Activated CD8-positive, alpha-beta T cell treated with anti-CD3 and anti-CD28 coated beads, Interleukin-2, amount 10 ng/mL, durations not matched to agents 7 days and 5 days (primary cell): ENCODE data around the gene CACNA2D3. TPM values are rescaled to one million over a fixed set of nuclear protein-coding genes. Genes with fewer than 3 reads are reported as not detected.

Experiments
- ATAC-seq: fragments of 150-1000 bp; cut with Tn5 transposase; one replicate; pipeline ENCODE4 v1.10.0; 2021; ENCODE audit warnings: moderate library complexity
- CTCF ChIA-PET: fragments of 350-600 bp; sonication (Branson Sonifier 250); formaldehyde crosslinking; loops from one replicate; lab custom pipeline; 2021; ENCODE audit warnings: antibody characterized with exemption; lab: Charles Lee
- POLR2A ChIA-PET: fragments of 350-600 bp; sonication (Branson Sonifier 250); formaldehyde crosslinking; loops from one replicate; lab custom pipeline; 2021; ENCODE audit warnings: antibody characterized with exemption; lab: Charles Lee
- DNase-seq: peaks from one replicate; pipeline ENCODE4 v3.0.0-alpha.2; 2020
- H3K27ac Mint-ChIP-seq: one replicate; pipeline ENCODE4 v1.8.0; 2021; ENCODE audit warnings: mild to moderate bottlenecking, mixed read lengths
- H3K27me3 Mint-ChIP-seq: one replicate; pipeline ENCODE4 v1.8.0; 2021; ENCODE audit warnings: low read depth, mixed read lengths
- H3K36me3 Mint-ChIP-seq: one replicate; pipeline ENCODE4 v1.8.0; 2021; ENCODE audit warnings: low read depth, mixed read lengths
- H3K4me1 Mint-ChIP-seq: one replicate; pipeline ENCODE4 v1.8.0; 2021; ENCODE audit warnings: low read depth, mixed read lengths
- H3K4me3 Mint-ChIP-seq: one replicate; pipeline ENCODE4 v1.8.0; 2021; ENCODE audit warnings: mild to moderate bottlenecking, mixed read lengths
- H3K9me3 Mint-ChIP-seq: one replicate; pipeline ENCODE4 v1.8.0; 2022; ENCODE audit warnings: mixed read lengths; ENCODE audit not compliant: insufficient read depth
- total RNA-seq, 2 experiments: library from RNA; stranded (reverse); gene quantifications; one replicate each; pipeline ENCODE4 v1.2.3, GENCODE V29; 2021

Gene CACNA2D3
- total RNA-seq, 2 experiments from 2014 or later: not detected

- Mint-ChIP-seq H3K9me3 (no peaks in the 10 kb centered on the region), H3K27me3 (no peaks in the 10 kb centered on the region), H3K4me1 (no peaks in the 10 kb centered on the region), H3K4me3 (no peak overlapping the region), H3K27ac (no peak overlapping the region), H3K36me3 (no peaks in the 10 kb centered on the region)
- ATAC-seq: no peak
- ChIA-PET CTCF (no interaction called here), POLR2A (no interaction called here)
- no peak for DNase-seq
Measured at GRCh38 chr3:54758461-54758860, 636.1 kb downstream of the CACNA2D3 start.

GRCh38 chr3:54759166-54759565 lies 636.8 kb downstream of the CACNA2D3 start:
- no peaks in the 10 kb centered on the region for H3K4me1 Mint-ChIP-seq
- H3K27ac Mint-ChIP-seq: no peak overlapping the region
- POLR2A ChIA-PET: no interaction called here
- no peaks in the 10 kb centered on the region for H3K9me3 Mint-ChIP-seq
- CTCF ChIA-PET: no interaction called here
- H3K27me3 Mint-ChIP-seq: no peaks in the 10 kb centered on the region
- H3K36me3 Mint-ChIP-seq: no peaks in the 10 kb centered on the region
- ATAC-seq (no peak), DNase-seq (no peak)
- H3K4me3 Mint-ChIP-seq: no peak overlapping the region

GRCh38 chr3:54760201-54760600 lies 637.8 kb downstream of the CACNA2D3 start:
- Mint-ChIP-seq H3K27ac (no peak overlapping the region), H3K27me3 (no peaks in the 10 kb centered on the region), H3K36me3 (no peaks in the 10 kb centered on the region), H3K9me3 (no peaks in the 10 kb centered on the region), H3K4me1 (no peaks in the 10 kb centered on the region), H3K4me3 (no peak overlapping the region)
- ChIA-PET POLR2A (no interaction called here), CTCF (no interaction called here)
- DNase-seq (no peak), ATAC-seq (no peak)

GRCh38 chr3:54761637-54762036 lies 639.3 kb downstream of the CACNA2D3 start:
- Mint-ChIP-seq H3K9me3 (no peaks in the 10 kb centered on the region), H3K4me1 (no peaks in the 10 kb centered on the region), H3K36me3 (no peaks in the 10 kb centered on the region), H3K27ac (no peak overlapping the region), H3K4me3 (no peak overlapping the region), H3K27me3 (no peaks in the 10 kb centered on the region)
- no peak for DNase-seq
- ATAC-seq: no peak
- CTCF ChIA-PET: no interaction called here
- POLR2A ChIA-PET: no interaction called here

- DNase-seq: no peak
- Mint-ChIP-seq H3K27me3 (no peaks in the 10 kb centered on the region), H3K9me3 (no peaks in the 10 kb centered on the region), H3K4me3 (no peak overlapping the region), H3K27ac (no peak overlapping the region), H3K36me3 (no peaks in the 10 kb centered on the region), H3K4me1 (no peaks in the 10 kb centered on the region)
- ATAC-seq: no peak
- ChIA-PET POLR2A (no interaction called here), CTCF (no interaction called here)
Measured at GRCh38 chr3:54764911-54765310, 642.6 kb downstream of the CACNA2D3 start.

- no peak overlapping the region for H3K4me3 Mint-ChIP-seq
- H3K27me3 Mint-ChIP-seq: no peaks in the 10 kb centered on the region
- H3K27ac Mint-ChIP-seq: no peak overlapping the region
- POLR2A ChIA-PET: no interaction called here
- CTCF ChIA-PET: no interaction called here
- no peaks in the 10 kb centered on the region for H3K4me1 Mint-ChIP-seq
- H3K9me3 Mint-ChIP-seq: no peaks in the 10 kb centered on the region
- ATAC-seq (no peak), DNase-seq (no peak)
- no peaks in the 10 kb centered on the region for H3K36me3 Mint-ChIP-seq
Measured at GRCh38 chr3:54771050-54771449, 648.7 kb downstream of the CACNA2D3 start.

- ChIA-PET CTCF (no interaction called here), POLR2A (no interaction called here)
- Mint-ChIP-seq H3K4me1 (no peaks in the 10 kb centered on the region), H3K27me3 (no peaks in the 10 kb centered on the region), H3K36me3 (no peaks in the 10 kb centered on the region), H3K4me3 (no peak overlapping the region), H3K9me3 (no peaks in the 10 kb centered on the region), H3K27ac (no peak overlapping the region)
- no peak for ATAC-seq
- DNase-seq: no peak
Measured at GRCh38 chr3:54772051-54772450, 649.7 kb downstream of the CACNA2D3 start.

GRCh38 chr3:54772746-54773145 lies 650.4 kb downstream of the CACNA2D3 start:
- ChIA-PET POLR2A (no interaction called here), CTCF (no interaction called here)
- H3K27me3 Mint-ChIP-seq: no peaks in the 10 kb centered on the region
- no peaks in the 10 kb centered on the region for H3K4me1 Mint-ChIP-seq
- ATAC-seq (no peak), DNase-seq (no peak)
- H3K9me3 Mint-ChIP-seq: no peaks in the 10 kb centered on the region
- no peaks in the 10 kb centered on the region for H3K36me3 Mint-ChIP-seq
- no peak overlapping the region for H3K4me3 Mint-ChIP-seq
- no peak overlapping the region for H3K27ac Mint-ChIP-seq

GRCh38 chr3:54773271-54773670 lies 650.9 kb downstream of the CACNA2D3 start:
- ChIA-PET POLR2A (no interaction called here), CTCF (no interaction called here)
- Mint-ChIP-seq H3K27ac (no peak overlapping the region), H3K36me3 (no peaks in the 10 kb centered on the region), H3K4me3 (no peak overlapping the region), H3K9me3 (no peaks in the 10 kb centered on the region), H3K27me3 (no peaks in the 10 kb centered on the region), H3K4me1 (no peaks in the 10 kb centered on the region)
- ATAC-seq (no peak), DNase-seq (no peak)

GRCh38 chr3:54776601-54777000 lies 654.2 kb downstream of the CACNA2D3 start:
- Mint-ChIP-seq H3K4me3 (no peak overlapping the region), H3K4me1 (no peaks in the 10 kb centered on the region), H3K27me3 (no peaks in the 10 kb centered on the region), H3K27ac (no peak overlapping the region), H3K36me3 (no peaks in the 10 kb centered on the region), H3K9me3 (no peaks in the 10 kb centered on the region)
- POLR2A ChIA-PET: no interaction called here
- DNase-seq: no peak
- no peak for ATAC-seq
- CTCF ChIA-PET: no interaction called here

- Mint-ChIP-seq H3K27ac (no peak overlapping the region), H3K9me3 (no peaks in the 10 kb centered on the region), H3K36me3 (no peaks in the 10 kb centered on the region), H3K4me3 (no peak overlapping the region), H3K27me3 (no peaks in the 10 kb centered on the region), H3K4me1 (no peaks in the 10 kb centered on the region)
- ChIA-PET POLR2A (no interaction called here), CTCF (no interaction called here)
- DNase-seq: no peak
- no peak for ATAC-seq
Measured at GRCh38 chr3:54777141-54777540, 654.8 kb downstream of the CACNA2D3 start.

GRCh38 chr3:54780336-54780735 lies 658.0 kb downstream of the CACNA2D3 start:
- ChIA-PET CTCF (no interaction called here), POLR2A (no interaction called here)
- ATAC-seq: no peak

GRCh38 chr3:54781728-54782127 lies 659.4 kb downstream of the CACNA2D3 start:
- no peaks in the 10 kb centered on the region for H3K4me1 Mint-ChIP-seq
- ATAC-seq (no peak), DNase-seq (no peak)
- no peak overlapping the region for H3K27ac Mint-ChIP-seq
- ChIA-PET POLR2A (no interaction called here), CTCF (no interaction called here)
- H3K27me3 Mint-ChIP-seq: no peaks in the 10 kb centered on the region
- no peak overlapping the region for H3K4me3 Mint-ChIP-seq
- no peaks in the 10 kb centered on the region for H3K36me3 Mint-ChIP-seq
- H3K9me3 Mint-ChIP-seq: no peaks in the 10 kb centered on the region

More at GRCh38 chr3:54780336-54780735, 658.0 kb downstream of the CACNA2D3 start:
- no peak for DNase-seq
- H3K4me3 Mint-ChIP-seq: no peak overlapping the region
- H3K27me3 Mint-ChIP-seq: no peaks in the 10 kb centered on the region
- H3K9me3 Mint-ChIP-seq: no peaks in the 10 kb centered on the region
- no peaks in the 10 kb centered on the region for H3K36me3 Mint-ChIP-seq
- no peak overlapping the region for H3K27ac Mint-ChIP-seq
- H3K4me1 Mint-ChIP-seq: no peaks in the 10 kb centered on the region
